OCI-LY1 (cell line): ENCODE results near the gene SLC24A4.

Experiments used
- CTCF ChIP-seq: fragments of 200-600 bp; sonication (generic), shearing (Covaris generic); IDR thresholded peaks from 2 replicates; pipeline ENCODE4 v1.5.1; 2017; ENCODE audit warnings: mild to moderate bottlenecking, antibody characterized with exemption, low read length, moderate library complexity, mixed read lengths
- EZH2 ChIP-seq: fragments of 200-600 bp; sonication (generic), shearing (Covaris generic); IDR thresholded peaks from 2 replicates; pipeline ENCODE4 v1.8.0; 2017; ENCODE audit warnings: borderline replicate concordance, mixed run types, mild to moderate bottlenecking, antibody characterized with exemption, low read length, moderate library complexity, mixed read lengths

GRCh38 chr14:92383805-92384204, 60.8 kb downstream of the SLC24A4 start:
- TF ChIP-seq CTCF (no peak), EZH2 (no peak)
